ENCODE measurements around the gene DGKD.

Gene DGKD

DNA sequence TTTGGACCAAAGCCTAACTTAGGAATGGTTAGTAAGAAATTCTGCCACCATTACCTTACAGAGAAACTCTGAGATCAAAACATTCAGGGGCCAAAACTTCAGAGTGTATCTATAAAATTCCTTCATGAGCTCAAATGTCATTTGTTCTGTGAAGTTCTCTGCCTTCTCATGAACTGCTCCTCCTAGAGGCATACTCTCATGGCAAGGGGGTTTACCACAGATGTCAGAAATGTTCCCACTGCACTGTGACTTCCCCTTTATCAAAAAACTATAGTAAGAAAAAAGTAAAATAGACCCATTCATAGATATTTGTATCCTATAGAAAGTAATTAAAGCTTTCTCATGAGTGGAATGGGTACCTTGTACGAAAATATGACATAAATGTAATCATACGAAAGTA lies 143.8 kb downstream of the DGKD start:
- DNase-seq (ENCODE audit: low spot score), result no peak

- DNase-seq (ENCODE audit: low spot score), result no peak
These were observed 145.6 kb downstream of the DGKD start for GRCh38 chr2:233499928-233500327.

- DNase-seq (ENCODE audit: low spot score), result no peak
These were observed 147.1 kb downstream of the DGKD start for GRCh38 chr2:233501198-233502076.

GRCh38 chr2:233503481-233503880 lies 149.2 kb downstream of the DGKD start:
- DNase-seq (ENCODE audit: low spot score), result no peak

GRCh38 chr2:233503947-233504637 lies 149.8 kb downstream of the DGKD start:
- DNase-seq (ENCODE audit: low spot score), result no peak

DNA sequence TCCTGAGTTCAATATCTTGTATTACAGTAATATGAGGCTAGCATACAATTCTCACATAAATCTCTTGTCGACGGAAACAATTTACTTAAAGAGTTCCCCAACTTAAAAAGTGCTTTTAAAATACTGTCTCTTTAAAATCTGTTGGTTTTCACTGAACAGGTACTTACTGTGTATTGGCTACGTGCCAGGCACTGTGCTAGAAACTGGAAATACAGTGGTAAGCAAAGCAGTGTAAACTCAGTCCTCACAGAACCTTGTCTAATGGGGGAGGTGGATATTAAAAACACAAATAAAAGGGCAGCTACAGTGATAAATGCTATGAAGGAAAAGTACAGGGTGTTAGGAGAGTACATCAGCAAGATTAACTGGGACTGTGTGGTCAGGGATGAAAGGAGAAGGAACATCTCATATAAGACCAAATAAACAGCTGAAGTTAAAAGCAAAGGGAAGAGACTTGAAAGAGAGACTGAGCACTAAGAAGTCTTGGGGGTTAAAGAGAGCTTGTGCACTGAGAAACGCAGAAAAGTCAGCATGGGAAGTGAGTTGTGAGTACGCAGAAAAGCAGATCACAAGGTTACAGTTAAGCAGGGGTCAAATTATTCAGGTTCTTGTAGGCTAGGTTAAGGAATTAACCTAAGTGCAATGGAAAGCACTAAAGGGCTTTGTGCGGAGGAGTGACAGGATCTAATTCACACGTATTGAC lies 159.8 kb downstream of the DGKD start:
- no peak for DNase-seq (ENCODE audit: low spot score)

DNA sequence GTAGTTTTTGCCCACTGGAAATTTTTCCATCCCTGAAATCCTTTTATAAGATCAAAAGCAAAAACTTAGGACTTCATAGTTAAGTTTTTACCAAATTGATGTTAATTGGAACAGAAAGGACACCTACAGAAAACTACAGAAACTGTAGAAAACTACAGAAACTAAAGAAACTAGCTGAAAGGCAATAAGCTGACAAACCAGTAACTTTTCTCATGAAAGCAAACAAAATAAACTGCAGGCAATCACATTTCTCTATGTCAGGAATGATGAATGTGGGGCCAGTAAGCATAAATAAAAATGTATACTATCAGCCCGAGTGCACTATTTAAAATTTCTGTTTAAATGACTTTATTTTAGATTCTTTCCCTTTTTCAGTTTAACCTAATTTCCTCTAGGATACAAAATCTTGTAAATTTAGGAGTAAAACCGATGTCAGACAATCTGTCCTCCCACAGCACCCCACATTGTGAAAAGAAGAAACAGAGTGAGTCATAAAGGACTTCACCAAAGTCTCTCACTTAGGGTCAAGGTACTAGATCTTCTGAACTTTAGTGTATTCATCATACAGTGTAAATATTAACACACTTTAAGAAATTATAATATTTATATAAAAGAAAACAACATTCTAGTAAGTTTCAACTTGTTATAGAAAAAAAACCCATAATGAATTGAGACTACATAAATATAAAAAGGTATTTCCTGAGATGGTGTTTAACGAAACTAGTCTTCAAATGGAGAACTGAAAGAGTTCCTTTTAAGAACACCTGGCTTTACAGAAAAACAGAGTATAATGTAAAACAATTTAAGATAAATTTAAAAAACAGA lies 165.7 kb downstream of the DGKD start:
- DNase-seq (ENCODE audit: low spot score), result no peak
